A549 (cell line): ENCODE data around the gene IL3RA.

Experiments used
- CTCF ChIP-seq: fragments of >200 bp; sonication (Bioruptor Twin); formaldehyde crosslinking; IDR thresholded peaks from 3 replicates; pipeline ENCODE4 v1.5.1; 2016
- MYC ChIP-seq: IDR thresholded peaks from 2 replicates; pipeline ENCODE4 v1.6.1; 2012; ENCODE audit warnings: mild to moderate bottlenecking, inconsistent platforms, low read length, improper control_type of control experiment, borderline replicate concordance

DNA sequence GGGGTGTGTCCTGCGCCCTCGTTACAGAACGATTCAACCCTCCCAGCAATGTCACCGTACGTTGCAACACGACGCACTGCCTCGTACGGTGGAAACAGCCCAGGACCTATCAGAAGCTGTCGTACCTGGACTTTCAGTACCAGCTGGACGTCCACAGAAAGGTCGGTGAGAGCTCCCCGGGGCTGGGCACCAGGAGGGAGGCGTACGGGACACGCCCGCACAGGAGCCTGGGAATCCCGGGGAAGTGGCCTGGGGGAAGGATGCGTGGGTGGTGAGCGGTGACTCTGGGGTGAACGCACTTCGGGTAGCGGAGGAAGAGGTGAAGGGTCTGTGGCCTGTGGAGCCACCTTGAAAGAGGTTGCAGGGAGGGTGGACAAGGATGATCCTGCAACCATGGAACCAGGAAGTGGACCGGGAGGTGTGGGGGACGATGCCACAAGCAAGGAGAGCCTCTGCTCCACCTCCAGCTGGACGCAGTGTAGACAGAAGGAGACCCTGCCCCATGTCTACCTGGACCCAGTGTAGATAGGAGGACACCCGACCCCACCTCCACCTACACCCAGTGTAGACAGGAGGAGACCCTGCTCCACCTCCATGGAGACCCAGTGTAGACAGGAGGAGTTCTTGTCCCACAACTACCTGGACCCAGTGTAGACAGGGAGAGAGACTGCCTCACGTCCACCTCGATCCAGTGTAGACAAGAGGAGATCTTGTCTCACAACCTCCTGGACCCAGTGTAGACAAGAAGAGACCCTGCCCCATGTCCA lies 42.1 kb upstream of the IL3RA start:
- TF ChIP-seq CTCF = no peak
- TF ChIP-seq MYC = no peak
